Glomerular endothelial cell (primary cell): ENCODE results near the gene N4BP2L2. TPM values are rescaled to one million over a fixed set of nuclear protein-coding genes. Genes with fewer than 3 reads are reported as not detected.

Source experiments
- DNase-seq: peaks from one replicate; pipeline ENCODE4 v3.0.0-alpha.2; 2011; ENCODE audit warnings: low read depth, low spot score; ENCODE audit errors: extremely low read depth
- total RNA-seq: library from RNA; depleted of rRNA; stranded (reverse); fragments of >200 nt; gene quantifications from 2 replicates; pipeline ENCODE4 v1.2.3, GENCODE V29; 2015

The N4BP2L2 gene
- total RNA-seq, 1 donor from 2014 or later: 66.3 TPM

GRCh38 chr13:32472194-32472621 lies 66.4 kb downstream of the N4BP2L2 start:
- DNase-seq: no peak

- no peak for DNase-seq
Observed at GRCh38 chr13:32471187-32471922, 67.2 kb downstream of the N4BP2L2 start.

GRCh38 chr13:32468502-32469142 lies 70.0 kb downstream of the N4BP2L2 start:
- no peak for DNase-seq

- no peak for DNase-seq
Observed at GRCh38 chr13:32456591-32456990, 82.0 kb downstream of the N4BP2L2 start.

- no peak for DNase-seq
Observed at GRCh38 chr13:32455594-32455903, 83.0 kb downstream of the N4BP2L2 start.

- no peak for DNase-seq
Observed at GRCh38 chr13:32454886-32455593, 83.6 kb downstream of the N4BP2L2 start.

- no peak for DNase-seq
Observed at GRCh38 chr13:32453981-32454380, 84.6 kb downstream of the N4BP2L2 start.

GRCh38 chr13:32448972-32449371 lies 89.6 kb downstream of the N4BP2L2 start:
- no peak for DNase-seq

- DNase-seq: no peak
Observed at GRCh38 chr13:32447894-32448623, 90.5 kb downstream of the N4BP2L2 start.

- no peak for DNase-seq
Observed at GRCh38 chr13:32446773-32447465, 91.7 kb downstream of the N4BP2L2 start.

GRCh38 chr13:32446220-32446619 lies 92.4 kb downstream of the N4BP2L2 start:
- DNase-seq: no peak

GRCh38 chr13:32445461-32445860 lies 93.1 kb downstream of the N4BP2L2 start:
- DNase-seq: no peak

- DNase-seq: no peak
Observed at GRCh38 chr13:32443111-32443510, 95.5 kb downstream of the N4BP2L2 start.

GRCh38 chr13:32438871-32439270 lies 99.7 kb downstream of the N4BP2L2 start:
- DNase-seq: no peak

- no peak for DNase-seq
Observed at GRCh38 chr13:32432856-32433255, 105.7 kb downstream of the N4BP2L2 start.

- DNase-seq: no peak
Observed at GRCh38 chr13:32431361-32431760, 107.2 kb downstream of the N4BP2L2 start.

GRCh38 chr13:32430018-32430747 lies 108.4 kb downstream of the N4BP2L2 start:
- no peak for DNase-seq

- no peak for DNase-seq
Observed at GRCh38 chr13:32429433-32429909, 109.1 kb downstream of the N4BP2L2 start.

- no peak for DNase-seq
Observed at GRCh38 chr13:32428581-32429432, 109.8 kb downstream of the N4BP2L2 start.
